K562 (cell line): ENCODE measurements around the gene HMSD. TPM values are rescaled to one million over a fixed set of nuclear protein-coding genes. Genes with fewer than 3 reads are reported as not detected.

Source experiments
- ATAC-seq: fragments of 200-7000 bp; cut with Tn5 transposase; 3 replicates; pipeline ENCODE4 v1.9.1; 2020; ENCODE audit warnings: moderate library complexity
- BruUV-seq: library from RNA; stranded (reverse); fragments of 400-500 nt; replicated peaks from 2 replicates; lab custom pipeline; 2021; lab: Mats Ljungman, UMichigan
- CTCF ChIA-PET: fragments of 300-600 bp; formaldehyde crosslinking; extraction: SDS; loops from one replicate; lab custom pipeline; 2021; ENCODE audit warnings: low intra/inter-chr PET ratio; lab: Yijun Ruan, JAX
- POLR2A ChIA-PET: fragments of 300-600, 350-650 bp; sonication (Branson Sonifier 250); formaldehyde crosslinking; extraction: SDS; loops from one replicate; lab custom pipeline; 2021; ENCODE audit warnings: antibody characterized with exemption, inconsistent platforms; lab: Yijun Ruan, JAX
- DNase-seq, 4 experiments: peaks; one replicate each; pipeline versions ENCODE4 v3.0.0 to v3.0.0-alpha.2; 2011 to 2018; ENCODE audit warnings: low spot score in 3 of 4, mixed read lengths in 3 of 4; ENCODE audit errors: extremely low read depth in 1 of 4
- FAIRE-seq: peaks from 2 replicates; lab custom pipeline; 2011; peaks lifted over from hg19 to GRCh38; lab: Jason Lieb, UNC
- H2AFZ ChIP-seq: 2 replicates; pipeline ENCODE4 v1.6.0; 2011; ENCODE audit warnings: low read depth, low read length, control low read depth, inconsistent platforms
- H3K27ac ChIP-seq: fragments of 200-600 bp; 3 replicates; pipeline ENCODE4 v1.8.0; 2011; ENCODE audit warnings: low read depth, mild to moderate bottlenecking, control low read depth, inconsistent platforms, low read length, moderate library complexity, mixed read lengths; ENCODE audit errors: extremely low read depth
- H3K27me3 ChIP-seq, 2 experiments: fragments of 300-600 bp in 1 of 2; 2 replicates in 1 of 2; 3 replicates in 1 of 2; pipeline versions ENCODE4 v1.6.0 to v1.8.0; 2011; ENCODE audit warnings: inconsistent platforms in 2 of 2, low read length in 2 of 2, mild to moderate bottlenecking in 1 of 2, mixed read lengths in 1 of 2, moderate library complexity in 1 of 2; ENCODE audit not compliant: control insufficient read depth in 2 of 2, insufficient read depth in 2 of 2
- H3K36me3 ChIP-seq: fragments of 300-600 bp; 3 replicates; pipeline ENCODE4 v1.8.0; 2011; ENCODE audit warnings: mild to moderate bottlenecking, low read length, inconsistent platforms; ENCODE audit not compliant: control insufficient read depth, insufficient read depth
- H3K4me1 ChIP-seq, 2 experiments: fragments of 200-600 bp in 1 of 2; replicated peaks in 1 of 2; 2 replicates in 1 of 2; 3 replicates in 1 of 2; pipeline versions ENCODE4 v1.5.1 to v1.8.0; 2011; ENCODE audit warnings: inconsistent platforms in 2 of 2, low read length in 2 of 2, mild to moderate bottlenecking in 1 of 2, mixed read lengths in 1 of 2, moderate library complexity in 1 of 2; ENCODE audit not compliant: control insufficient read depth in 2 of 2, insufficient read depth in 2 of 2
- H3K4me2 ChIP-seq: 2 replicates; pipeline ENCODE4 v1.6.1; 2011; ENCODE audit warnings: low read length, control low read depth, inconsistent platforms, mixed read lengths; ENCODE audit not compliant: insufficient read depth
- H3K4me3 ChIP-seq: fragments of 200-600 bp; sonication (generic), shearing (Covaris generic); 2 replicates; pipeline ENCODE4 v1.5.1; 2016; ENCODE audit warnings: control low read depth, inconsistent platforms
- H3K79me2 ChIP-seq: fragments of 200-600 bp; 3 replicates; pipeline ENCODE4 v1.8.0; 2011; ENCODE audit warnings: low read length, inconsistent platforms; ENCODE audit not compliant: control insufficient read depth, insufficient read depth
- H3K9ac ChIP-seq, 2 experiments: 2 replicates each; pipeline versions ENCODE4 v1.6.0 to v1.6.1; 2011; ENCODE audit warnings: low read depth in 2 of 2, low read length in 2 of 2, control low read depth in 1 of 2, inconsistent platforms in 1 of 2, mild to moderate bottlenecking in 1 of 2, mixed read lengths in 1 of 2; ENCODE audit not compliant: insufficient read depth in 1 of 2
- H3K9me1 ChIP-seq: one replicate; pipeline ENCODE4 v1.6.0; 2011; ENCODE audit warnings: inconsistent platforms, mild to moderate bottlenecking, low read length, moderate library complexity; ENCODE audit not compliant: control insufficient read depth, insufficient read depth
- H3K9me3 ChIP-seq: replicated peaks from 2 replicates; pipeline ENCODE4 v1.5.1; 2011; ENCODE audit warnings: low read depth, low read length, inconsistent platforms; ENCODE audit not compliant: control insufficient read depth, insufficient read depth
- H4K20me1 ChIP-seq: replicated peaks from 2 replicates; pipeline ENCODE4 v1.6.1; 2011; ENCODE audit warnings: low read length, inconsistent platforms, mixed read lengths; ENCODE audit not compliant: control insufficient read depth, insufficient read depth
- FOSL1 ChIP-seq: fragments of 200-800 bp; sonication (Bioruptor generic); conservative IDR thresholded peaks from 2 replicates; pipeline ENCODE4 v1.6.1; 2016; ENCODE audit warnings: missing genetic modification characterization, missing compliant biosample characterization
- MCM3 ChIP-seq: fragments of 450-650 bp; IDR thresholded peaks from 2 replicates; pipeline ENCODE4 v1.6.1; 2016
- RBM14 ChIP-seq: fragments of 200-400 bp; formaldehyde crosslinking; IDR thresholded peaks from 2 replicates; pipeline ENCODE4 v1.6.1; 2018; ENCODE audit warnings: low read depth, mild to moderate bottlenecking, low read length, moderate library complexity, borderline replicate concordance; ENCODE audit not compliant: insufficient read depth
- ZNF436 ChIP-seq: fragments of 250-450, 450-650 bp; sonication (Bioruptor Pico); formaldehyde crosslinking; IDR thresholded peaks from 2 replicates; pipeline ENCODE4 v1.7.0; 2020; ENCODE audit warnings: mild to moderate bottlenecking
- ZNF75A ChIP-seq: fragments of 450-650 bp; formaldehyde crosslinking; IDR thresholded peaks from 2 replicates; pipeline ENCODE4 v1.4.0; 2020; ENCODE audit warnings: mild to moderate bottlenecking
- WGBS: fragments of 100-300 bp; shearing (Covaris generic); methylation state at CpG from one replicate; pipeline ENCODE4 v1.1.6; 2016; ENCODE audit warnings: low coverage, mixed read lengths; ENCODE audit not compliant: insufficient coverage; ENCODE audit errors: missing lambda C conversion rate; 5-methylcytosine and 5-hydroxymethylcytosine counted together
- in situ Hi-C: fragments of 300-500 bp; cut with MboI; formaldehyde crosslinking; loops from 4 replicates; pipeline ENCODE4 v1.15.0; 2018; ENCODE audit warnings: inconsistent platforms, mixed read lengths
- intact Hi-C: fragments of 100-400 bp; cut with micrococcal nuclease; formaldehyde crosslinking; loops from 2 replicates; pipeline ENCODE4 v1.14.2; 2022
- polyA plus RNA-seq, 8 experiments: library from polyadenylated mRNA; depleted of rRNA in 4 of 8; stranded (reverse) in 5 of 8; unstranded in 3 of 8; fragments of >200 nt; fragmentation: Nextera tagmentation in 2 of 8; fragmentation: Illumina TruSeq in 1 of 8; extraction: Ambion mirVana in 2 of 8; extraction: Trizol in 1 of 8; gene quantifications; 2 replicates each; pipeline versions ENCODE4 v1.2.1 to v1.2.3, GENCODE V29; 2011 to 2014; ENCODE audit warnings: inconsistent platforms in 1 of 8, missing spikeins in 1 of 8
- total RNA-seq, 7 experiments: library from RNA; depleted of rRNA in 6 of 7; stranded (reverse); fragments of >200 nt in 6 of 7; fragmentation: Illumina TruSeq in 2 of 7; extraction: Trizol in 2 of 7; gene quantifications; 2 replicates each; pipeline versions ENCODE4 v1.2.1 to v1.2.3, GENCODE V29; 2011 to 2021; ENCODE audit warnings: low replicate concordance in 1 of 7
- TF ChIP-seq, protein P1 (sequence below), 2 experiments: fragments of 450-650 bp; formaldehyde crosslinking in 1 of 2; IDR thresholded peaks; 2 replicates each; pipeline versions ENCODE4 v1.4.0 to v1.6.1; 2014 to 2020; ENCODE audit warnings: mild to moderate bottlenecking in 2 of 2, borderline replicate concordance in 1 of 2, low read depth in 1 of 2
- TF ChIP-seq, protein P2 (sequence below), 2 experiments: IDR thresholded peaks; 2 replicates each; pipeline ENCODE4 v1.6.1; 2012; ENCODE audit warnings: improper control_type of control experiment in 2 of 2, low read depth in 2 of 2, low read length in 2 of 2, borderline replicate concordance in 1 of 2

Gene HMSD
- total and polyA plus RNA-seq, 9 of the 15 experiments (the other 6 are each of a cell fraction or from before 2014, with no cell fraction given) = 0.18 to 0.39 (median 0.33) TPM; not detected in 6

DNA sequence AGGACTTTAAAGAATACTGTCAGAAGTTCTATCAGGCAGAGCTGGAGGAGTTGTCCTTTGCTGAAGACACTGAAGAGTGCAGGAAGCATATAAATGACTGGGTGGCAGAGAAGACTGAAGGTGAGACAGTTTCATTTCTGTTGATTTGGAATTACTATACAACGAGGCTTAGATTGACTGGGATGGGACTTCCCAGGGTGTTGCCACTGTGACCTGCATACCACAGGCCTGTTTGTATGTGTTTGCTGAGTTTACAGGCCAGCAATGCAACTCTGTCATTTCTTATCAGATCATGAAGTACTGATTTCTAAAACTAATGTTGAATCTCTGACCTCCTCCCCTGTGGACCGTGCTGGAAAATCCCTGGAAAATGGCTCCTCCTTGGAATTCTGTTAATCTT is 32.6 kb downstream of the HMSD start (continued):
- TF ChIP-seq, protein P1, sequence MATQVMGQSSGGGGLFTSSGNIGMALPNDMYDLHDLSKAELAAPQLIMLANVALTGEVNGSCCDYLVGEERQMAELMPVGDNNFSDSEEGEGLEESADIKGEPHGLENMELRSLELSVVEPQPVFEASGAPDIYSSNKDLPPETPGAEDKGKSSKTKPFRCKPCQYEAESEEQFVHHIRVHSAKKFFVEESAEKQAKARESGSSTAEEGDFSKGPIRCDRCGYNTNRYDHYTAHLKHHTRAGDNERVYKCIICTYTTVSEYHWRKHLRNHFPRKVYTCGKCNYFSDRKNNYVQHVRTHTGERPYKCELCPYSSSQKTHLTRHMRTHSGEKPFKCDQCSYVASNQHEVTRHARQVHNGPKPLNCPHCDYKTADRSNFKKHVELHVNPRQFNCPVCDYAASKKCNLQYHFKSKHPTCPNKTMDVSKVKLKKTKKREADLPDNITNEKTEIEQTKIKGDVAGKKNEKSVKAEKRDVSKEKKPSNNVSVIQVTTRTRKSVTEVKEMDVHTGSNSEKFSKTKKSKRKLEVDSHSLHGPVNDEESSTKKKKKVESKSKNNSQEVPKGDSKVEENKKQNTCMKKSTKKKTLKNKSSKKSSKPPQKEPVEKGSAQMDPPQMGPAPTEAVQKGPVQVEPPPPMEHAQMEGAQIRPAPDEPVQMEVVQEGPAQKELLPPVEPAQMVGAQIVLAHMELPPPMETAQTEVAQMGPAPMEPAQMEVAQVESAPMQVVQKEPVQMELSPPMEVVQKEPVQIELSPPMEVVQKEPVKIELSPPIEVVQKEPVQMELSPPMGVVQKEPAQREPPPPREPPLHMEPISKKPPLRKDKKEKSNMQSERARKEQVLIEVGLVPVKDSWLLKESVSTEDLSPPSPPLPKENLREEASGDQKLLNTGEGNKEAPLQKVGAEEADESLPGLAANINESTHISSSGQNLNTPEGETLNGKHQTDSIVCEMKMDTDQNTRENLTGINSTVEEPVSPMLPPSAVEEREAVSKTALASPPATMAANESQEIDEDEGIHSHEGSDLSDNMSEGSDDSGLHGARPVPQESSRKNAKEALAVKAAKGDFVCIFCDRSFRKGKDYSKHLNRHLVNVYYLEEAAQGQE (IDR thresholded peaks at IDR 0.05; ENCODE audit: borderline replicate concordance) = no peak
- TF ChIP-seq, protein P1 (CRISPR knock-in tag; IDR thresholded peaks at IDR 0.05; ENCODE audit: low read depth) = no peak
- no peak for TF ChIP-seq ZNF436

DNA sequence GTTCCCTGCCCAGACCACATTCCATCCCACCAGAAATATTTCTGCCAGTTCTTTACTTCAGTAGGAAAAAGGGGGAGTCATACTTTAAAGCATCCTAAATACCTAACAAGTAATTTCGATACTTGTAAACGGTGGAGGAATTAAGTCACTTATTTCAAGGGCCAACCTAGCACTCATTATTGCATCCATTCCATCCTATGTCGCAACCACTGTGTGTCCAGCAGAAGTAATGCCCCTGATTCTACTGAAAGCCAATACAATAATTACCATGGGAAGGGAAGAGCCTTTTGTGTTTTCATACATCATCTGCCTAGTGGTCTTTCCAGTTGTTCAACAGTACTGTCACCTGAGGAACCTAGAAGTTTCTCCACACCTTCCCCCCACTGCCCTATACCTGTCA is 33.3 kb downstream of the HMSD start:
- in situ Hi-C loops = loop anchor here (25.0 kb wide), 1 partner anchor 470 kb away; no protein-coding TSS in a partner anchor
- POLR2A ChIA-PET = no interaction called here
- intact Hi-C loops = no loop called here
- TF ChIP-seq, protein P2, sequence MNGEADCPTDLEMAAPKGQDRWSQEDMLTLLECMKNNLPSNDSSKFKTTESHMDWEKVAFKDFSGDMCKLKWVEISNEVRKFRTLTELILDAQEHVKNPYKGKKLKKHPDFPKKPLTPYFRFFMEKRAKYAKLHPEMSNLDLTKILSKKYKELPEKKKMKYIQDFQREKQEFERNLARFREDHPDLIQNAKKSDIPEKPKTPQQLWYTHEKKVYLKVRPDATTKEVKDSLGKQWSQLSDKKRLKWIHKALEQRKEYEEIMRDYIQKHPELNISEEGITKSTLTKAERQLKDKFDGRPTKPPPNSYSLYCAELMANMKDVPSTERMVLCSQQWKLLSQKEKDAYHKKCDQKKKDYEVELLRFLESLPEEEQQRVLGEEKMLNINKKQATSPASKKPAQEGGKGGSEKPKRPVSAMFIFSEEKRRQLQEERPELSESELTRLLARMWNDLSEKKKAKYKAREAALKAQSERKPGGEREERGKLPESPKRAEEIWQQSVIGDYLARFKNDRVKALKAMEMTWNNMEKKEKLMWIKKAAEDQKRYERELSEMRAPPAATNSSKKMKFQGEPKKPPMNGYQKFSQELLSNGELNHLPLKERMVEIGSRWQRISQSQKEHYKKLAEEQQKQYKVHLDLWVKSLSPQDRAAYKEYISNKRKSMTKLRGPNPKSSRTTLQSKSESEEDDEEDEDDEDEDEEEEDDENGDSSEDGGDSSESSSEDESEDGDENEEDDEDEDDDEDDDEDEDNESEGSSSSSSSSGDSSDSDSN (IDR thresholded peaks at IDR 0.05; ENCODE audit: borderline replicate concordance in 1 of 2, low read depth in 2 of 2, low read length in 2 of 2) = no peak
- TF ChIP-seq MCM3 (no peak), FOSL1 (tag) (no peak), RBM14 (no peak), ZNF75A (CRISPR knock-in tag) (no peak)

More for the DNA sequence above, 33.3 kb downstream of the HMSD start:
- 0% methylated on average over 3 of the region's 3 CpGs for WGBS
- H3K4me1 ChIP-seq = no peaks in the 10 kb centered on the region
- no peaks in the 10 kb centered on the region for H3K9me3 ChIP-seq
- DNase-seq (no peak), FAIRE-seq (no peak), ATAC-seq (no peak)
- no peak overlapping the region for H2AFZ ChIP-seq
- CTCF ChIA-PET = no interaction called here
- no peak overlapping the region for H3K9ac ChIP-seq
- H3K9me1 ChIP-seq = no peaks in the 10 kb centered on the region
- H3K36me3 ChIP-seq = no peaks in the 10 kb centered on the region
- no peaks in the 10 kb centered on the region for H3K79me2 ChIP-seq
- H3K4me2 ChIP-seq = no peak overlapping the region
- H3K27me3 ChIP-seq = no peaks in the 10 kb centered on the region
- H3K4me3 ChIP-seq = no peak overlapping the region
- no TSS peak for BruUV-seq
- H3K27ac ChIP-seq = no peak overlapping the region
- no peaks in the 10 kb centered on the region for H4K20me1 ChIP-seq
